Measurements from ENCODE around the gene ASTE1. TPM values are rescaled to one million over a fixed set of nuclear protein-coding genes. Genes with fewer than 3 reads are reported as not detected.

ASTE1 gene
- polyA plus RNA-seq, 1 donor from 2014 or later, result 2.0 TPM

Other genes starting within 250 kb of the ASTE1 start
- gene ATP2C1, start 132.7 kb downstream of the ASTE1 start, polyA plus RNA-seq, result 134 and 145 TPM in 2 replicates
- gene NEK11, start 52 bp upstream of the ASTE1 start, polyA plus RNA-seq, result 3.8 and 6.1 TPM in 2 replicates

Measured in neural cell (in vitro differentiated cells).